ENCODE data around the gene CNN2. TPM values are rescaled to one million over a fixed set of nuclear protein-coding genes. Genes with fewer than 3 reads are reported as not detected.

The CNN2 gene
- total and polyA plus RNA-seq, 2 of the 13 experiments (the other 11 are each of a cell fraction or from before 2014, with no cell fraction given): 63.6 to 70.0 TPM

GRCh38 chr19:1038978-1039645, 12.7 kb downstream of the CNN2 start:
- 89% methylated on average over 22 of the region's 22 CpGs for WGBS (ENCODE audit: low lambda C conversion rate)
- H3K79me2 ChIP-seq (ENCODE audit: insufficient read depth, low read length): no peaks in the 10 kb centered on the region
- DNase-seq (ENCODE audit: low spot score) (no peak), ATAC-seq (no peak), FAIRE-seq (no peak)
- CTCF ChIA-PET (ENCODE audit: low intra/inter-chr PET ratio, low total read pairs): no interaction called here
- H3K4me1 ChIP-seq (ENCODE audit: insufficient read depth, low read length): peaks cover 25% of the 10 kb centered on the region
- H3K4me3 ChIP-seq (replicated peaks in 1 of 3; ENCODE audit: insufficient read depth in 1 of 3, low read depth in 2 of 3, low read length in 3 of 3): peak overlapping the region in 1 of 3 experiments; percentile 79; a peak in 2 of 6 replicates
- H2AFZ ChIP-seq (ENCODE audit: low read length): no peak overlapping the region
- intact Hi-C loops (cut with micrococcal nuclease; ENCODE audit: unreplicated experiment): no loop called here
- POLR2A ChIA-PET: interaction anchor here (0.7 to 4.1 kb wide), 7 partner anchors 11 to 55 kb away, joined by 3 to 71 read pairs (median 4); partner anchors contain the start of genes CNN2 and RNU6-2
- 0 out of 2 replicates have a peak, but pooled peaks have one; percentile 1 for TF ChIP-seq ZNF501 (CRISPR knock-in tag; IDR thresholded peaks at IDR 0.05)
- TF ChIP-seq ZBTB14 (CRISPR knock-in tag; IDR thresholded peaks at IDR 0.05): peak; percentile 3; the same call in 1 of the 2 replicates
- peak; percentile 29; the same call in 1 of the 2 replicates for TF ChIP-seq ZBTB33 (CRISPR knock-in tag; IDR thresholded peaks at IDR 0.05)
- no peak for TF ChIP-seq SOX5 (CRISPR knock-in tag; IDR thresholded peaks at IDR 0.05; ENCODE audit: borderline replicate concordance)
- H3K36me3 ChIP-seq (replicated peaks in 1 of 2; ENCODE audit: control insufficient read depth in 1 of 2, insufficient read depth in 2 of 2, low read length in 2 of 2): peaks cover 4 to 17% of the 10 kb centered on the region in 2 experiments; a peak in 4 of 5 replicates
- H3K9me3 ChIP-seq (ENCODE audit: low read length): no peaks in the 10 kb centered on the region
- no peaks in the 10 kb centered on the region for H4K20me1 ChIP-seq (ENCODE audit: insufficient read depth, low read length)
- H3K27me3 ChIP-seq (ENCODE audit: control insufficient read depth in 1 of 2, insufficient read depth in 2 of 2, low read length in 2 of 2): no peaks in the 10 kb centered on the region
- H3K27ac ChIP-seq (ENCODE audit: extremely low read length, insufficient read depth, low read length): no peak overlapping the region
- no TSS peak for BruUV-seq (replicated peaks)
- H3K9ac ChIP-seq (ENCODE audit: insufficient read depth, low read depth, low read length): no peak overlapping the region
- H3K4me2 ChIP-seq (ENCODE audit: low read depth, low read length): peak overlapping the region; percentile 69
- in situ Hi-C loops (cut with HindIII; ENCODE audit: extremely low pct_ligation_motif_present, low pct_unique_long_range_greater_than_20kb): no loop called here

Measured in HepG2 (cell line).